ENCODE results near the gene TRIM25.

- TF ChIP-seq CBX8 (IDR thresholded peaks at IDR 0.05; ENCODE audit: borderline replicate concordance, low read depth, low read length) = no peak
- TF ChIP-seq CTCF (IDR thresholded peaks at IDR 0.05; ENCODE audit: control extremely low read depth in 1 of 3, insufficient read depth in 1 of 3, low read depth in 1 of 3, low read length in 3 of 3) = no peak
- no peak for TF ChIP-seq POLR2A (IDR thresholded peaks at IDR 0.05; ENCODE audit: control extremely low read depth in 1 of 2, low read depth in 2 of 2, low read length in 2 of 2)
- TF ChIP-seq SIX5 (IDR thresholded peaks at IDR 0.05; ENCODE audit: low read depth, low read length) = no peak
Measured at GRCh38 chr17:56933151-56933745, 19.4 kb upstream of the TRIM25 start.

Data from H1 (cell line).